ENCODE measurements around the gene MUC4.
"Not testable (repeated sequence)": the region's sequence is repeated elsewhere in the genome, so short reads cannot be mapped to it uniquely, and the experiment has no call there.

MUC4 gene

GRCh38 chr3:195735036-195735695 lies 76.6 kb downstream of the MUC4 start:
- no peak for DNase-seq (ENCODE audit: low read depth)

- no peak for DNase-seq (ENCODE audit: low read depth)
Observed at GRCh38 chr3:195732940-195733339, 78.8 kb downstream of the MUC4 start.

- no peak for DNase-seq (ENCODE audit: low read depth)
Observed at GRCh38 chr3:195731356-195731905, 80.3 kb downstream of the MUC4 start.

GRCh38 chr3:195729476-195730251 lies 82.1 kb downstream of the MUC4 start:
- DNase-seq (ENCODE audit: low read depth): no peak

- DNase-seq (ENCODE audit: low read depth): not testable (repeated sequence)
Observed at GRCh38 chr3:195728789-195729188, 82.9 kb downstream of the MUC4 start.

- no peak for DNase-seq (ENCODE audit: low read depth)
Observed at GRCh38 chr3:195727606-195728195, 84.0 kb downstream of the MUC4 start.

- DNase-seq (ENCODE audit: low read depth): not testable (repeated sequence)
Observed at GRCh38 chr3:195725916-195726740, 85.6 kb downstream of the MUC4 start.

- not testable (repeated sequence) for DNase-seq (ENCODE audit: low read depth)
Observed at GRCh38 chr3:195724363-195724762, 87.4 kb downstream of the MUC4 start.

GRCh38 chr3:195722996-195723345 lies 88.8 kb downstream of the MUC4 start:
- DNase-seq (ENCODE audit: low read depth): not testable (repeated sequence)

- DNase-seq (ENCODE audit: low read depth): not testable (repeated sequence)
Observed at GRCh38 chr3:195722139-195722995, 89.4 kb downstream of the MUC4 start.

- DNase-seq (ENCODE audit: low read depth): not testable (repeated sequence)
Observed at GRCh38 chr3:195720831-195721506, 90.8 kb downstream of the MUC4 start, which contains the start of gene MUC20. Gene MUC20 (plus strand): TSS chr3:195720978. CDS start chr3:195721008, 30 bp downstream.

- not testable (repeated sequence) for DNase-seq (ENCODE audit: low read depth)
Observed at GRCh38 chr3:195719514-195720254, 92.0 kb downstream of the MUC4 start.

GRCh38 chr3:195718477-195718984 lies 93.2 kb downstream of the MUC4 start:
- no peak for DNase-seq (ENCODE audit: low read depth)

GRCh38 chr3:195717852-195718476 lies 93.8 kb downstream of the MUC4 start:
- no peak for DNase-seq (ENCODE audit: low read depth)

GRCh38 chr3:195717416-195717815 lies 94.3 kb downstream of the MUC4 start:
- DNase-seq (ENCODE audit: low read depth): no peak

GRCh38 chr3:195715583-195716266 lies 96.0 kb downstream of the MUC4 start:
- no peak for DNase-seq (ENCODE audit: low read depth)

GRCh38 chr3:195715134-195715533 lies 96.6 kb downstream of the MUC4 start:
- peak; percentile 21 for DNase-seq (ENCODE audit: low read depth)

- no peak for DNase-seq (ENCODE audit: low read depth)
Observed at GRCh38 chr3:195714380-195715011, 97.2 kb downstream of the MUC4 start.

Measured in CMK (cell line).